NCI-H2107 (cell line): ENCODE results near the gene SLC27A4.

ENCODE experiments used
- DNase-seq: peaks from one replicate; lab custom pipeline; 2025; lab: John Stamatoyannopoulos, UW

The SLC27A4 gene

GRCh38 chr9:128339761-128340690 lies at the start of gene SLC27A4:
SLC27A4 (plus strand) TSS chr9:128340527; CDS start chr9:128343133, 2,606 bp downstream.
- DNase-seq = peak; percentile 49

- DNase-seq = no peak
Measured at GRCh38 chr9:128292009-128292408, 48.3 kb upstream of the SLC27A4 start.

GRCh38 chr9:128293091-128293490 lies 47.2 kb upstream of the SLC27A4 start:
- DNase-seq = no peak

- DNase-seq = no peak
Measured at GRCh38 chr9:128294142-128294541, 46.2 kb upstream of the SLC27A4 start.

- DNase-seq = no peak
Measured at GRCh38 chr9:128296340-128297220, 43.7 kb upstream of the SLC27A4 start.

GRCh38 chr9:128297221-128297773 lies 43.0 kb upstream of the SLC27A4 start:
- DNase-seq = no peak

- DNase-seq = no peak
Measured at GRCh38 chr9:128298535-128299482, 41.5 kb upstream of the SLC27A4 start.

- DNase-seq = no peak
Measured at GRCh38 chr9:128304136-128304970, 36.0 kb upstream of the SLC27A4 start.

- no peak for DNase-seq
Measured at GRCh38 chr9:128304971-128305288, 35.4 kb upstream of the SLC27A4 start.

GRCh38 chr9:128309551-128309950 lies 30.8 kb upstream of the SLC27A4 start:
- no peak for DNase-seq

- no peak for DNase-seq
Measured at GRCh38 chr9:128310461-128310860, 29.9 kb upstream of the SLC27A4 start.

GRCh38 chr9:128314697-128315096 lies 25.6 kb upstream of the SLC27A4 start:
- DNase-seq = no peak

GRCh38 chr9:128316421-128316820 lies 23.9 kb upstream of the SLC27A4 start:
- no peak for DNase-seq

GRCh38 chr9:128317629-128318028 lies 22.7 kb upstream of the SLC27A4 start:
- no peak for DNase-seq

- no peak for DNase-seq
Measured at GRCh38 chr9:128321343-128321742, 19.0 kb upstream of the SLC27A4 start.

- DNase-seq = no peak
Measured at GRCh38 chr9:128321879-128322403, 18.4 kb upstream of the SLC27A4 start.

- DNase-seq = peak; percentile 91
Measured at GRCh38 chr9:128322404-128323211, 17.7 kb upstream of the SLC27A4 start, which contains the start of the genes COQ4 and TRUB2. COQ4 (plus strand) TSS chr9:128322839; CDS start chr9:128322859, 20 bp downstream. TRUB2 (minus strand) TSS chr9:128322447; CDS start chr9:128322408, 39 bp downstream.

GRCh38 chr9:128323212-128323730 lies 17.1 kb upstream of the SLC27A4 start:
- no peak for DNase-seq

- no peak for DNase-seq
Measured at GRCh38 chr9:128323791-128324190, 16.5 kb upstream of the SLC27A4 start.
